ENCODE results near the gene SAT2.
"Not testable (repeated sequence)": the region's sequence is repeated elsewhere in the genome, so short reads cannot be mapped to it uniquely, and the experiment has no call there.

Gene SAT2

DNA sequence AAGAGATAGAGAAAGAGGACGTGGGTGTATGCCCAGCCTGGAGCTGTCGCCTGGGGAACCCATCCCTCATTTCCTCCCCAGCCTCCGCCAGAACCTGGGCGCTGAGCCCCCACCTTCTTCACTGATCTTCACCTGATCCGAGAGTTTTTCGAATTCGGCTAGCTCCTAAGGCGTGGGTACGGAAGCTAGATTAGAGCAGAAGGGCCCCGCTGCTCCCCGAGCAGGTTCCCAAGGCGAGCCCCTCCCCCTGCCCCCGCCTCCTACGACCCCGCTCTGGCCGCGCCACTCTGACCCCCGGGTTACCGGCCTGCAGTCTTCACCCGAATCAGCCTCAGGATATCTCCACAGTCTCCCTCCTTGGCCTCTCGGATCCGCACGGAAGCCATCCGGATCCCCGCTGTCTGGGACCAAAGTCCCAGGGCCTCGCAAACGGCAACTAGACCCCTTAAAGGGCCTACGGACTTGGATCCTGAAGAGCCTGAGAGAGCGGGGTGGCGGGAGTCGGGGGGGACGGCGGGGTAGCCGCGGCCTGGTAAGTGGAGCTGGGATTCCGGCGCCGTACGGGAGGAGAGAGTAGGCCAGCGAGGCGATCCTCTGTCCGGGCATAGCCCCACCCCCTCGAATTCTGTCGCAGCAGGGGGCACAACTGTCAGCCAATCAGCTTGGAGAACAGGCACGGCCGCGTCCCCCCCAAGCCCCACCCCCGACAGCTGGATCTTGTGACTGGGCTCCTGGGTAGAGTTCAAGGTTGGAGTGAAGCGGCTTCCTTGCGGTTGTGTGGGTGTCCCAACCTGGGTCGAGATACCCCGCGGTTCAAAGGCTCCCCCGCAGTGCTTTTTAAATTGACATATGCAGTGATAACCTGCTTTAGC lies at the start of gene SAT2:
SAT2 (minus strand) TSS at position 572 of the 872 bp plus-strand sequence; CDS start at position 386, 186 bp downstream.
- DNase-seq (ENCODE audit: low read depth in 2 of 3, low spot score in 2 of 3) = peak; percentile 61 to 69 (median 63)

DNA sequence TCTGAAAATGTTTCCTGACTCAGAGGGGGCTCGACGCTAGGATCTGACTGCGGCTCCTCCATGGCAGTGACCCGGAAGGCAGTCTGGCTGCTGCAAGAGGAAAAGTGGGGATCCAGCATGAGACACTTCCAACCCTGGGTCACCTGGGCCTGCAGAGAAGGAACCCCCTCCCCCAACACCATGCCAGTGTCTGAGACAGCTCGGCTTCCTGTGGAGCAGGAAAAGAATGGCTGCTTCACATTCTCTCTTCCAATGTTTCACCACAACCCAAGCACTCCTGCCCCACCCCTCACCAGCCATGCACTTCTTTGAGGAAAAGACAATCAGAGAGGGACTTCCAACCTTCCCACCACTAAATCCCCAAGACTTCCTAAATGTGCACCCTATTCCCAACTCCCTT lies 48.9 kb upstream of the SAT2 start:
- no peak for DNase-seq (ENCODE audit: low read depth in 2 of 3, low spot score in 2 of 3)

DNA sequence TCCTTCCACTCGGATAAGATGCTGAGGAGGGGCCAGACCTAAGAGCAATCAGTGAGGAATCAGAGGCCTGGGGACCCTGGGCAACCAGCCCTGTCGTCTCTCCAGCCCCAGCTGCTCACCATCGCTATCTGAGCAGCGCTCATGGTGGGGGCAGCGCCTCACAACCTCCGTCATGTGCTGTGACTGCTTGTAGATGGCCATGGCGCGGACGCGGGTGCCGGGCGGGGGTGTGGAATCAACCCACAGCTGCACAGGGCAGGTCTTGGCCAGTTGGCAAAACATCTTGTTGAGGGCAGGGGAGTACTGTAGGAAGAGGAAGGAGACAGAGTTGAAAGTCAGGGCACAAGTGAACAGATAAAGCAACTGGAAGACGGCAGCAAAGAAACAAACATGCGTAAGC lies 47.3 kb upstream of the SAT2 start:
- DNase-seq (ENCODE audit: low read depth in 2 of 3, low spot score in 2 of 3) = no peak

DNA sequence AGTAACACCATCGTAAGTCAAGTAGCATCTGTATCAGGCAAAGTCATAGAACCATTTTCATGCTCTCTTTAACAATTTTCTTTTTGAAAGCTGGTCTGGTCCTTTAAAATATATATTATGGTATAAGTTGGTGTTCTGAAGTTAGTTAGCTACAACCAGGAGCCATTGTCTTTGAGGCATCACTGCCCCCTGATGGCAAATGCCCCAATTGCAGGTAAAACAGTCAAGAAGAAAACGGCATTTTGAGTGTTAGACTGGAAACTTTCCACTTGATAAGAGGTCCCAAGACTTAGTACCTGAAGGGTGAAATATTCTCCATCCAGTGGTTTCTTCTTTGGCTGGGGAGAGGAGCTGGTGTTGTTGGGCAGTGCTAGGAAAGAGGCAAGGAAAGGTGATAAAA lies 45.6 kb upstream of the SAT2 start:
- peak in 1 of 3 experiments; percentile 37 for DNase-seq (ENCODE audit: low read depth in 2 of 3, low spot score in 2 of 3)

DNA sequence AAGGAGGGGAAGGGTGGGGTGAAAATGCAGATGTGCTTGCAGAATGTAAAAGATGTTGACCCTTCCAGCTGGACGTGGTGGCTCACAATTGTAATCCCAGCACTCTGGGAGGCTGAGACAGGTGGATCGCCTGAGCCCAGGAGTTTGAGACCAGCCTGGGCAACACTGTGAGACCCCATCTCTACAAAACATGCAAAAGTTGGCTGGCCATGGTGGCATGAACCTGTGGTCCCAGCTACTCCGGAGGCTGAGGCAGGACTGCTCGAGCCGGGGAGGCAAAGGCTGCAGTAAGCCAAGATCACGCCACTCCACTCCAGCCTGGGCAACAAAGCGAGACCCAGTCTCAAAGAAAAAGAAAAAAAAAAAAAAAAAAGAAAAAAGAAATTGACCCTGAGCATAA lies 40.9 kb upstream of the SAT2 start:
- no peak for DNase-seq (ENCODE audit: low read depth in 2 of 3, low spot score in 2 of 3)

DNA sequence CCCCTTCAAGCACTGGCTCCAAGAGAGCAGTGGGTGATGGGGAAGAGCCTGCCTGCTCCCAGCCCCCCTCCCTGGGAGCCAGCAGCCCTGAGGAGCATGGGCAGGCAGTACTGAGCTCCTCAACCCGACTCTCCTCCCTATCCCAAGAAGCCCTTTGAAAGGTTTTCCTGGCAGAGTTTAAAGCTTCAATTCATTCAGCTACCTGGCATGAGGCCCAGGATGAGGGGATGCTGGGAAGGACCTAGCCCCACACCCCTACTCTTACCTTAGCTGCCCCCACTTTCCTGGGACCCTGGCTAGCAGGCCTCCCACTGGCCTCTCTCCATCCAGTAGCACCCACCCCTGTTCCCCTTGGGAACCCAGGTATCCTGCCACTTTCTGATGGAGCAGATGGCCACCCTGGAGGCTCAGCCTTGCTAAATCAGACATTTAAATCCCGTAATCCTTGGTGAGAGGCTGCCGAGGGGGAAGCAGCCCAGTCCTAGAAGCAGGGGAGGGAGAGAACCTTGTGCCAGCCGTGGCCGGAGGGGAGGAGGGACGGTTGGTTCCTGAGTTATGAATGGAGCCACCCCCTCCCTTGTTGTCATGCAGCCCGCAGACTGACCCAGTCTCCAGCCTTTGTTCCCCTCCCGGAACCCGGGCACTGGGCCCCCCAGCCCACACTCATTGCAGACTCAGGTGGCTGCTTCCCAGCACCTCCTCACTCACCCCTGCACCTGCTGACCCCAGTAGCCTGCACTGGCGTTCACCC lies 40.2 kb upstream of the SAT2 start:
- no peak for DNase-seq (ENCODE audit: low read depth in 2 of 3, low spot score in 2 of 3)

DNA sequence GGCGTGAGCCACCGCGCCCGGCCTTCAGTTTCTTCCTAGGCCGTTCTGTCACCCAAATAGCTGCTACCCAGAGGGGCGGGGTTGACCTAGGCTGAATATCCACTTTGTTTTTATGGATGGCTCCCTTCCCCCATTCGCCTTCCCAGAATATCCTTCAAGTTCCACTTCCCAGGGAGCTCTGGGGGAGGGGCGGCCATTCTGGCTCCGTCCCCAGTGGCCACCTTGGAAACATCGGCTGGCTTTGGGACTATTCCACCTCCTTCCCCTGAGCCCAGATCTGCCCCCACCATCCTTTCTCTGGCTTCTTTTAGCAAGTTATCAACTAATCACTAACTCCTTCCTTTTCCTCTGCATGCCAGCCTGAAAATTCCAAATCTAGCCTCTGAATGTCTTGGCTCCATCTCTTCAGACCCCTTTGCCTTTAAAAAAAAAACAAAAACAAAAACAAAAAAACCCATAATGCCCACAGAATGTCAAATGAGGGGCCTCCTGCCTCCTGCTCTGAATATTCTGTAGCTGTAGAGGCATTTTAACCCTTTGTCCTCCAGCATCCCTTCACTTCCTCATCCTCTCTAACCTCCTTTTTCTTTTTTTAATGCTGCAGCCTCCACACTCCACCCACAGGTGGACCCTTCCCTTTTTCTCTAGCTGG lies 29.5 kb upstream of the SAT2 start:
- DNase-seq (ENCODE audit: low read depth in 2 of 3, low spot score in 2 of 3) = no peak

DNA sequence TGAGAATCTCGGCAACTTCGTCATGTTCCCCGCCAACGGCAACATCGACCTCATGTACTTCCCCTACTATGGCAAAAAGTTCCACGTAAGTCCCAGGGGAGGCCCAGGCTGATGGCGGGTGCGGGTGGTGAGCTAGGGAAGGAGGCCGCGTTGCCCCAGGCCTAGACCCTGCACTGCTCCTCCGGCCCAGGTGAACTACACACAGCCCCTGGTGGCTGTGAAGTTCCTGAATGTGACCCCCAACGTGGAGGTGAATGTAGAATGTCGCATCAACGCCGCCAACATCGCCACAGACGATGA lies 27.9 kb upstream of the SAT2 start:
- DNase-seq (ENCODE audit: low read depth in 2 of 3, low spot score in 2 of 3) = no peak

DNA sequence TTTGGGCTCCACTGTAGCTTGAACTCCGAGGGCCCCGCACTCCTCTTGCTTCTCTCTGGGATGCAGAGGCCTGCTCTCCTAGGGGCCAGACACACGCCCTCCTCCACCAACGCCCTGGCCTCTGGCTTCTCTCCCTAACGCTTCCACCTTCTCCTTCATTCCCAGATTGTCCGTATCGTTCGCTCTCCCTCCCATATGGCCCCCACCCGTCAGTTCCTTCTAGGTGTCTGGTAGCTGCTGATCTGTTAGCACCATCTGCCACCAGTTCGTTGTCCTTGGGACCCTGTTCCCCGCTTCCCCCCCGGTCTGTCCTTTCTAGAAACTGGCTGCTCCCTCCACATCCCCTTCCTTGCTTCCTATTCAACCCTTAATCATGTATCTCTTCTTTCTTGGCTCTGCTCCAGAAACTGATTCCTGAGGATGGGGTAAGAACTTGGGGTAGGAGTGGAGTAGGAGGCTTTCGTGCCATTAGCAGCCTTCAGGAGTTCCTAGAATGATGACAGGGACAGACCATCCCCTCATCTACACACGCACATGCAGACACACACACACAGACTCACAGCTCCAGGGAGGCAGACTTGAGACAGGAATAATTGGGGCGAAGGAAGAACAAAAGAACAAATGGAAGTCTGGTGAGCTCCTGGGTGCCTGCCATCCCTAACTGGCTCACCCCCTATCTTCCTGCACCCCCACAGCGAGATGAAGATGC lies 27.4 kb upstream of the SAT2 start:
- DNase-seq (ENCODE audit: low read depth in 2 of 3, low spot score in 2 of 3) = no peak

DNA sequence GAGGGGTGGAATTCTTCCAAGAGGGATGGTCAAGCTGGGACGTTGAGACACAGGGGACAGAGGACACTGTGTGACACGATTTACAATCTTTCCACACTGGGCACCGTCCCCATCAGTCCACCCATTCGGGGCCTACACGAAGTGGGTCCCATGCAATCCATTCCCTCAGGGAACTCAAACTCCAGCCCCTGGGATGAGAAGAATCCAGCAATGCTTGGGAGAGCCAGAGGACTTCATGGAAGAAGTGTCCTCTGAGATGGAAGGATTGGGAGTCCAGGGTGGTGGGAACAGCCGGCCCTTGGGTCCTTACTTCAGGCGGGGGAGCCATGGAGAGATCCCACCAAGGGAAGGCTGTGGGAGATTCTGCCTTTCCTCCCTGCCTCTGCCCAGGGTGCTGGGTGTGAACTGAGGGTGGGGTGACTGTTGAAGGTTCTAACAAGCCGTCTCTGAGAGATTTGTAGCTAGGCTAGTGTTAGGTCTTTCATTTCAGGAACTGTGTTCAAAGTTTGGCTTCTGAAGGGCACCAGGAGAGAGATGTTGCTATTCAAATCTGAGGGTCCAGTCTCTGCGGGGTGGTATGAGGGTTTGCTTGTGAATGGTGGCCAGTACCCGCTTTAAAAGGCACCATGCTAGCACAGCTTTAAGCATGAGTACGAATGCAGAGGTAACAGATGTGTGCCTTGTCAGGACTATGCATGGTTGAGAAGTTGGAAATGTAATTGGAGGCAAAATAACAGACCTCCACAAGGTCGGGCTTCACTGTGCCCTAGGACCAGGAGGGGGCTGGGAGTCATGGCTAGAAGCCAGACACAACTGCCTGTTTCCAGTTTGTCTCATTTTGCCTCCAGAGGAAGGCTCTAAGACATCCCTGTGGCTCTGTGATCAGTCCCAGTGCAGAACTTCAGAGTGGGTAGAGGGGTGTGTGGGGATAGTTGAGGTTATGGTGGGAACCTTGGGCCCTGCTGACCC lies 25.1 kb upstream of the SAT2 start:
- no peak for DNase-seq (ENCODE audit: low read depth in 2 of 3, low spot score in 2 of 3)

DNA sequence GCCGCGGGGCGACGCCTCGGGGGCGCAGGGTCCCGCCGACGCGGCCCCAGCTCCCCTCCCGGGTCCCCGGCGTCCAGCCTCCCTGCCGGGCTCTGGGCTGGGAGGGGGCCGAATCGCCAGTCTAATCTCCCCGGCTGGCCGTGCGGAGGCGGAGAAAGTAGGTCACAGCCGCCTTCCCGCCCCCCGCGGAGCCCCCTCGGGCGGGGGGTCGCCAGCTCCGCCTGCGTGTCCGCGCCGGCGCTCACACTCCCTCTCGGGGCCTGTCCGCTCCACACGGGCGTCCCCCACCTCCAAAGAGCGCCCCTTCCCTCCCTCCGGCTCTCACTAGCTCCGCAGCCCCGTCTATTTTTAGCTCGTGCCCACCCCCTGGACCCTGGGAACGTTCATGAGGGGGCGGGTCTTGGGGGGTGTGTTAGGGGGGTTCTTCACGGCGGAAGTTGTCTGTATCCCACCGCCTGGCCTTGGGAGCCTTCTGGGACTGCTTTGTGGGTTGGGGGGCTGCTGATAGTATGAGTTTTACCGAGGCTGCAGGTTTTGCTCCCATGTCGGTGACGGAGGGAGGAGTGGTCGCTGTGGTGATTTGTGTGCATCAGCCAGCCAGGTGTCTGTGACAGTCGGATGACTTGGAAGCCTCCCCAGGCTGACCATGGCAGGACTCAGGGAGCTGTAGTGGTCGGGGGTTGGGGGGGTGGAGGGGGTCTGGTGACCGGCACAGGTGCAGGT lies 24.2 kb upstream of the SAT2 start:
- DNase-seq (ENCODE audit: low read depth in 2 of 3, low spot score in 2 of 3) = no peak

DNA sequence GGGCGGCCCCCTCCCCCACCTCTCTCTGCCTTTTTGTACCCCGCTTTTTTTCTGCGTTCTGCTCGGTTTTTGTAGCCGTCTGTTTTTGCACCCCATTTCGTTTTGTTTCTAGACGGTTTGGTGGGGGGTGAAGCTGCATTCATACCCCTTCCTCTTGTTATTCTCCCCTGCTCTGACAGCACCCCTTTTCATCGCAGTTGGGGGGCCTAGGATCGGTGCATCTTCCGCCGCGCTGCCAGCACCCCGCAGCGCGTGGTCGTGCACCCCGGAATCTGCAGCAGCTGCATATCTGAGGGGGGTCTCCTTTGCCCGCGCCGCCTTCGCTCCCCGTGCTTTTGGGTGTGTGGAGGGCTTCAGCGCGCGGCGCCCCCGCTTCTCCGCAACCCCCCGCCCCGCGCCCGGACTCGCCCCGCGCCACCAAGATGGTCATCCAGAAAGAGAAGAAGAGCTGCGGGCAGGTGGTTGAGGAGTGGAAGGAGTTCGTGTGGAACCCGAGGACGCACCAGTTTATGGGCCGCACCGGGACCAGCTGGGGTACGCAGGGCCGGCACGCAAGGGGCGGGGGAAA lies 23.6 kb upstream of the SAT2 start:
- no peak for DNase-seq (ENCODE audit: low read depth in 2 of 3, low spot score in 2 of 3)

DNA sequence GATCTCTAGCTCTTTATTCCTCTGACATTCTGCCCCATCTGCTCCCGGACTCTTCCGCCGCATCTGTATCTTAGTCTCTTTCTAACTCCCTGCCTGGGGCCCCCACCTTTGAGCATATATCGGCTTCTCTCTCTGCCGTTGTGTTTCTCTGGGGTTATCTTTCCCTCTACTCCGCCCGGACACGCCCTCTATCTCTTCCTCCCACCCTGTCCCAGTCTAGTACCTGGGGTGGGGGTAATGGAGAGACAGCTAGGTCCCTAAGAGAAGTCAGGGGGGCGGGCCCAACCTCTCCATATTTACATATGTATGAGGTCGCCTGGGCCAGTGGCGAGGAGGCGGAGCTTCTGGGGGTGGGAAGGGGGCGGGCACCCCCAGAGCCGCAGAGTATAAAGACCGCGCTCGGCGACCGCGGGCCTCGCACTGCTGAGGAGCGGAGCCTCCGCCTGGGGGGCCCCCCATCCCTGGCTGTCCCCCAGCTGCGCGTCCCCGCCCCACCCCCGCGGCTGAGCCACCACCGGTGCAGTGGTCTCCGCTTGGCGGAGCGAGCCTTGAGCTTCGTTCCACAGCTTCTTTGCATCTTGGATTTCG lies 23.0 kb upstream of the SAT2 start, which contains the start of gene ATP1B2:
ATP1B2 (plus strand) TSS at position 418 of the 588 bp plus-strand sequence. CDS start 593 bp downstream, outside the sequence.
- DNase-seq (ENCODE audit: low read depth in 2 of 3, low spot score in 2 of 3) = peak; percentile 39 to 44 (median 42)

DNA sequence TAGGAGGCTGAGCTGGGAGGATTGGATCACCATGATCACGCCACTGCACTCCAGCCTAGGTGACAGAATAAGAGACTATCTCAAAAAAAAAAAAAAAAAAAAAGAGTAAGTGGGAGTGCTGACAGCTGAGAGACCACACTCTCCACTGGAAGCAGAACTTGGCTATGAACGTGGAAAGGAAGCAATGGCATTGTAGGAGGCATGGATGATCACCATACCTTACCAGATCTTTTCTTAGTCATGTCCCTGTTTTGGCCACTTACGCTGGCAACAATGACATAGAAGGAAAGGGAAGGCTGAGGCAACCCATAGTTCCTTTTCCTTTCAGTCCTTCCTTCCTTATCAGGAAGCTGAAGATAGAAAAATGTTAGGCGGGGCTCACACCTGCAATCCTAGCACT lies 19.4 kb upstream of the SAT2 start:
- DNase-seq (ENCODE audit: low read depth in 2 of 3, low spot score in 2 of 3) = no peak

DNA sequence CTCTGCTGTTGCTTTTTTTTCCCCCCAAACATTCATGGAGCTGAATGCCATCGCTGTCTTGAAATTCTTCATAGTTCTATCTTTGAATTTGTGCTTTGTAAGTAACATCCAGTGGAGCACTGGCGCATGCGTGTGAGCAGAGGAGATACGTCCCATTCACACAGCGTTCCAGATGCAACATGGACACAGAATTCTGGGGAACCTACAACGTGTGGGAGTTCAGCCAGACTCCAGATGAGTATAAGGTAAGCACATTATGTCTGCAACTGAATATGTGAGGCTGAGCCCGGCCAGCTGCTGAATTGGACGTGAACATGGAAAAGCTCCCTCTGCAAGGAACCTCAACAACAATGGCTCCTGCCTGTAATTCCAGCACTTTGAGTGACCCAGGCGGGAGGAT lies 18.8 kb upstream of the SAT2 start:
- DNase-seq (ENCODE audit: low read depth in 2 of 3, low spot score in 2 of 3) = no peak

DNA sequence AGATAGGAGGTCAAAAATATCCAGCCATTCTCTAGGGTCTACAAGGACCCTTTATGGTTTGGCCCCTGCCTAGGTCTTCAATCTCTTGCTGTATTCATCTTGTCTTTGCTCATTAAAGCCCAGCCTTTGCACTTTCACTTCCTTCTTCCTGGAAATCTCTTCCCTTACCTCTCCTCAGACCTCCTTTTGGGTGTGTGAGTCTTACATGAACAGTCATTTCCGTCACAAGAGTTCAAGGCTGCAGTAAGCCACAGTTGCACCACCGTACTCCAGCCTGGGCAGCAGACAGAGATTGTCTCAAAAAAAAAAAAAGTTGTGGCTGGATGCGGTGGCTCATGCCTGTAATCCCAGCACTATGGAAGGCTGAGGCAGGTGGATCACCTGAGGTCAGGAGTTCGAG lies 17.2 kb upstream of the SAT2 start:
- DNase-seq (ENCODE audit: low read depth in 2 of 3, low spot score in 2 of 3) = no peak

DNA sequence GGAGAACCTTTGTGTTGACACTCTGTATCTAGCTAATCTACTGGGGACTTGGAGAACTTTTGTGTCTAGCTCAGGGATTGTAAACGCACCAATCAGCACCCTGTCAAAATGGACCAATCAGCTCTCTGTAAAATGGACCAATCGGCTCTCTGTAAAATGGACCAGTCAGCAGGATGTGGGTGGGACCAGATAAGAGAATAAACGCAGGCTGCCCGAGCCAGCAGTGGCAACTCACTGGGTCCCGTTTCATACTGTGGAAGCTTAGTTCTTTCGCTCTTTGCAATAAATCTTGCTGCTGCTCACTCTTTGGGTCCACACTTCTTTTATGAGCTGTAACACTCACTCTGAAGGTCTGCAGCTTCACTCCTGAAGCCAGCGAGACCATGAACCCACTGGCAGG lies 14.0 kb upstream of the SAT2 start:
- not testable (repeated sequence) for DNase-seq (ENCODE audit: low read depth in 2 of 3, low spot score in 2 of 3)

DNA sequence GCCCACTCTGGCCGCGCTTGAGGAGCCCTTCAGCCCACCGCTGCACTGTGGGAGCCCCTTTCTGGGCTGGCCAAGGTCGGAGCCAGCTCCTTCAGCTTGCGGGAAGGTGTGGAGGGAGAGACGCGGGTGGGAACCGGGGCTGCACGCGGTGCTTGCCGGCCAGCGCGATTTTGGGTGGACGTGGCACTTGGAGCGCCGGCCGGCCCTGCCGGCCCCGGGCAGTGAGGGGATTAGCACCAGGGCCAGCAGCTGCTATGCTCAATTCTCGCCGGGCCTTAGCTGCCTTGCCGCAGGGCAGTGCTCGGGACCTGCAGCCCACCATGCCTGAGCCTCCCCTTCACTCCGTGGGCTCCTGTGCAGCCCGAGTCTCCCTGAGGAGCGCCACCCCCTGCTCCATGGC lies 13.2 kb upstream of the SAT2 start:
- DNase-seq (ENCODE audit: low read depth in 2 of 3, low spot score in 2 of 3) = no peak

DNA sequence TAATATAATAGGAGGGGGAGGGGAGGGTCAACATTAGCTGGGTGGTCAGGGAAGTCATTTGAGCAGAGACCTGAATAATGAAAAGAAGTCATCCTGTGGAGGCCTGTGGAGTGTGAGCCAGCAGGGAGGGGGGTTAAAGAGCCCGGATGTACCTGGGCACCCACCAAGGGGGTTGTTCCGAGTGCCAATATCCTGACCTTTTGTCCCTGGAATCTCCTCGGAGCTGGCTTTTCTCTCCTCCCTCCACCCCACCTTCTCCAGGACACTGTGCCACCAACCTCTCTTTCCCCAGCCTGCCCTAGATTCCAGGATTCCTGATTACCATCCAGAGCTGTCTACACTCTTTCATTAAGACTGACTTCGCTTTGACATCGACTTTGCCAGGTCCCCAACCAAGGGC lies 8.5 kb upstream of the SAT2 start:
- DNase-seq (ENCODE audit: low read depth in 2 of 3, low spot score in 2 of 3) = no peak

All from activated CD8-positive, alpha-beta memory T cell treated with anti-CD3 and anti-CD28 coated beads for 48 hours (primary cell).